HepG2 (cell line): Measurements from ENCODE around the gene KCNG4. TPM values are rescaled to one million over a fixed set of nuclear protein-coding genes. Genes with fewer than 3 reads are reported as not detected.

Experiments used
- ATAC-seq: fragments of 200-7000 bp; cut with Tn5 transposase; 3 replicates; pipeline ENCODE4 v1.9.1; 2020; ENCODE audit warnings: mild to moderate bottlenecking, moderate library complexity
- BruUV-seq: library from RNA; stranded (reverse); fragments of 400-500 nt; replicated peaks from 2 replicates; lab custom pipeline; 2021; lab: Mats Ljungman, UMichigan
- CTCF ChIA-PET: fragments of 300-600 bp; formaldehyde crosslinking; extraction: SDS; loops from one replicate; lab custom pipeline; 2021; ENCODE audit warnings: low total read pairs, inconsistent platforms, low intra/inter-chr PET ratio; lab: Yijun Ruan, JAX
- POLR2A ChIA-PET: fragments of 350-600 bp; sonication (Branson Sonifier 250); formaldehyde crosslinking; loops from one replicate; lab custom pipeline; 2020; ENCODE audit warnings: antibody characterized with exemption, inconsistent platforms; lab: Yijun Ruan, JAX
- DNase-seq: peaks from one replicate; pipeline ENCODE4 v3.0.0-alpha.2; 2015; ENCODE audit warnings: low spot score
- FAIRE-seq: peaks from 3 replicates; lab custom pipeline; 2011; peaks lifted over from hg19 to GRCh38; lab: Jason Lieb, UNC
- H2AFZ ChIP-seq: one replicate; pipeline ENCODE4 v1.6.1; 2011; ENCODE audit warnings: low read length, inconsistent platforms
- H3K27ac ChIP-seq: fragments of 300-600 bp; 3 replicates; pipeline ENCODE4 v1.8.0; 2011; ENCODE audit warnings: mixed run types, mild to moderate bottlenecking, mixed read lengths, low read length, inconsistent platforms; ENCODE audit not compliant: insufficient read depth; ENCODE audit errors: extremely low read length
- H3K27me3 ChIP-seq, 2 experiments: fragments of 200-600 bp in 1 of 2; 2 replicates in 1 of 2; 3 replicates in 1 of 2; pipeline versions ENCODE4 v1.6.0 to v1.8.0; 2011; ENCODE audit warnings: low read length in 2 of 2, mild to moderate bottlenecking in 2 of 2, moderate library complexity in 2 of 2, inconsistent platforms in 1 of 2; ENCODE audit not compliant: insufficient read depth in 2 of 2, control insufficient read depth in 1 of 2
- H3K36me3 ChIP-seq, 2 experiments: fragments of 200-600 bp in 1 of 2; replicated peaks in 1 of 2; 2 replicates in 1 of 2; 3 replicates in 1 of 2; pipeline versions ENCODE4 v1.5.1 to v1.8.0; 2011; ENCODE audit warnings: low read length in 2 of 2, inconsistent platforms in 1 of 2; ENCODE audit not compliant: insufficient read depth in 2 of 2, control insufficient read depth in 1 of 2
- H3K4me1 ChIP-seq: 2 replicates; pipeline ENCODE4 v1.5.1; 2012; ENCODE audit warnings: low read length, inconsistent platforms; ENCODE audit not compliant: insufficient read depth
- H3K4me2 ChIP-seq: 2 replicates; pipeline ENCODE4 v1.6.0; 2011; ENCODE audit warnings: low read depth, low read length, inconsistent platforms
- H3K4me3 ChIP-seq, 3 experiments: fragments of 200-600 bp in 1 of 3; sonication (generic), shearing (Covaris generic) in 1 of 3; replicated peaks in 1 of 3; 2 replicates each; pipeline ENCODE4 v1.5.1; 2011 to 2016; ENCODE audit warnings: low read length in 3 of 3, inconsistent platforms in 2 of 3, low read depth in 2 of 3, mild to moderate bottlenecking in 2 of 3, control low read depth in 1 of 3, mixed read lengths in 1 of 3; ENCODE audit not compliant: insufficient read depth in 1 of 3
- H3K79me2 ChIP-seq: one replicate; pipeline ENCODE4 v1.6.1; 2011; ENCODE audit warnings: low read length, inconsistent platforms; ENCODE audit not compliant: insufficient read depth
- H3K9ac ChIP-seq: 2 replicates; pipeline ENCODE4 v1.6.0; 2011; ENCODE audit warnings: mild to moderate bottlenecking, low read depth, low read length, inconsistent platforms; ENCODE audit not compliant: insufficient read depth
- H3K9me3 ChIP-seq: 2 replicates; pipeline ENCODE4 v1.5.1; 2012; ENCODE audit warnings: mild to moderate bottlenecking, low read length
- H4K20me1 ChIP-seq: 2 replicates; pipeline ENCODE4 v1.6.0; 2011; ENCODE audit warnings: inconsistent platforms, mild to moderate bottlenecking, low read length, moderate library complexity; ENCODE audit not compliant: insufficient read depth
- BRD4 ChIP-seq: sonication (generic); formaldehyde crosslinking; IDR thresholded peaks from 2 replicates; pipeline ENCODE4 v1.4.0; 2020; ENCODE audit warnings: missing genetic modification reagents
- GPN1 ChIP-seq: sonication (generic); formaldehyde crosslinking; IDR thresholded peaks from 2 replicates; pipeline ENCODE4 v1.5.1; 2020; ENCODE audit warnings: missing genetic modification reagents, borderline replicate concordance
- ISX ChIP-seq: sonication (generic); formaldehyde crosslinking; conservative IDR thresholded peaks from 2 replicates; pipeline ENCODE4 v1.5.0; 2020; ENCODE audit warnings: missing genetic modification reagents
- KLF9 ChIP-seq: IDR thresholded peaks from 2 replicates; pipeline ENCODE4 v1.6.1; 2016; ENCODE audit warnings: low read depth
- MTF1 ChIP-seq: sonication (generic); formaldehyde crosslinking; IDR thresholded peaks from 2 replicates; pipeline ENCODE4 v1.5.0; 2020; ENCODE audit warnings: missing genetic modification reagents
- NONO ChIP-seq, 2 experiments: fragments of 450-650 bp in 1 of 2; sonication (generic) in 1 of 2; formaldehyde crosslinking in 1 of 2; IDR thresholded peaks in 1 of 2; conservative IDR thresholded peaks in 1 of 2; 2 replicates each; pipeline versions ENCODE4 v1.6.1 to v1.8.0; 2017 to 2022; ENCODE audit warnings: mild to moderate bottlenecking in 1 of 2, missing genetic modification reagents in 1 of 2, moderate library complexity in 1 of 2
- NR2C2 ChIP-seq: sonication (generic); formaldehyde crosslinking; IDR thresholded peaks from 2 replicates; pipeline ENCODE4 v1.4.0; 2020; ENCODE audit warnings: missing genetic modification reagents, mild to moderate bottlenecking, moderate library complexity, borderline replicate concordance
- PRMT3 ChIP-seq: sonication (generic); formaldehyde crosslinking; IDR thresholded peaks from 2 replicates; pipeline ENCODE4 v1.8.1; 2022; ENCODE audit warnings: low read depth, mild to moderate bottlenecking, moderate library complexity, missing genetic modification reagents, borderline replicate concordance
- SOX13 ChIP-seq, 3 experiments: fragments of 450-650 bp in 1 of 3; sonication (generic) in 1 of 3; formaldehyde crosslinking in 1 of 3; IDR thresholded peaks in 2 of 3; conservative IDR thresholded peaks in 1 of 3; 2 replicates each; pipeline versions ENCODE4 v1.5.0 to v1.6.1; 2016 to 2020; ENCODE audit warnings: antibody characterized with exemption in 1 of 3, mild to moderate bottlenecking in 1 of 3, missing compliant biosample characterization in 1 of 3, missing genetic modification reagents in 1 of 3, moderate library complexity in 1 of 3
- THYN1 ChIP-seq: sonication (generic); formaldehyde crosslinking; IDR thresholded peaks from 2 replicates; pipeline ENCODE4 v1.8.1; 2023; ENCODE audit warnings: low read depth, mild to moderate bottlenecking, moderate library complexity, missing genetic modification reagents, borderline replicate concordance
- YEATS4 ChIP-seq: sonication (generic); formaldehyde crosslinking; IDR thresholded peaks from 2 replicates; pipeline ENCODE4 v1.4.0; 2020; ENCODE audit warnings: missing genetic modification reagents, borderline replicate concordance
- ZNF790 ChIP-seq: sonication (generic); formaldehyde crosslinking; IDR thresholded peaks from 2 replicates; pipeline ENCODE4 v1.8.0; 2022; ENCODE audit warnings: missing genetic modification reagents, mild to moderate bottlenecking, borderline replicate concordance
- ZNF839 ChIP-seq: sonication (generic); formaldehyde crosslinking; IDR thresholded peaks from 2 replicates; pipeline ENCODE4 v1.4.0; 2020; ENCODE audit warnings: missing genetic modification reagents, mild to moderate bottlenecking, borderline replicate concordance
- WGBS: methylation state at CpG from one replicate; pipeline ENCODE4 v1.1.6; 2017; ENCODE audit warnings: low lambda C conversion rate; 5-methylcytosine and 5-hydroxymethylcytosine counted together
- in situ Hi-C: cut with HindIII; loops from 2 replicates; pipeline ENCODE4 v1.10.0; 2017; ENCODE audit warnings: low pct_unique_long_range_greater_than_20kb; ENCODE audit not compliant: extremely low pct_ligation_motif_present
- intact Hi-C: fragments of 100-400 bp; cut with micrococcal nuclease; formaldehyde crosslinking; loops from one replicate; pipeline ENCODE4 v1.10.0; 2022; ENCODE audit not compliant: unreplicated experiment
- polyA plus RNA-seq, 8 experiments: library from polyadenylated mRNA; depleted of rRNA in 3 of 8; stranded (reverse) in 7 of 8; unstranded in 1 of 8; fragments of >200 nt; fragmentation: Illumina TruSeq in 4 of 8; extraction: Trizol in 4 of 8; gene quantifications; 2 replicates each; pipeline versions ENCODE4 v1.2.1 to v1.2.3, GENCODE V29; 2011 to 2016; ENCODE audit warnings: low read depth in 4 of 8, missing spikeins in 1 of 8, mixed read lengths in 1 of 8; ENCODE audit not compliant: insufficient read depth in 1 of 8
- total RNA-seq, 5 experiments: library from RNA; depleted of rRNA; stranded (reverse); fragments of >200 nt; fragmentation: Illumina TruSeq; extraction: Trizol; gene quantifications; 2 replicates each; pipeline ENCODE4 v1.2.3, GENCODE V29; 2016; ENCODE audit warnings: low read depth in 1 of 5
- TF ChIP-seq, protein P1 (sequence below): sonication (generic); formaldehyde crosslinking; IDR thresholded peaks from 2 replicates; pipeline ENCODE4 v1.4.0; 2020; ENCODE audit warnings: mild to moderate bottlenecking, missing genetic modification reagents
- TF ChIP-seq, protein P2 (sequence below): sonication (generic); formaldehyde crosslinking; IDR thresholded peaks from 2 replicates; pipeline ENCODE4 v1.5.0; 2020; ENCODE audit warnings: mild to moderate bottlenecking, missing genetic modification reagents
- TF ChIP-seq, protein P3 (sequence below): sonication (generic); formaldehyde crosslinking; IDR thresholded peaks from 2 replicates; pipeline ENCODE4 v1.5.0; 2020; ENCODE audit warnings: mild to moderate bottlenecking, low read depth, missing genetic modification reagents, borderline replicate concordance
- TF ChIP-seq, protein P4 (sequence below): sonication (generic); formaldehyde crosslinking; IDR thresholded peaks from 2 replicates; pipeline ENCODE4 v1.8.0; 2022; ENCODE audit warnings: mild to moderate bottlenecking, missing genetic modification reagents, moderate library complexity

KCNG4 gene
- total and polyA plus RNA-seq, 2 of the 13 experiments (the other 11 are each of a cell fraction or from before 2014, with no cell fraction given): not detected

DNA sequence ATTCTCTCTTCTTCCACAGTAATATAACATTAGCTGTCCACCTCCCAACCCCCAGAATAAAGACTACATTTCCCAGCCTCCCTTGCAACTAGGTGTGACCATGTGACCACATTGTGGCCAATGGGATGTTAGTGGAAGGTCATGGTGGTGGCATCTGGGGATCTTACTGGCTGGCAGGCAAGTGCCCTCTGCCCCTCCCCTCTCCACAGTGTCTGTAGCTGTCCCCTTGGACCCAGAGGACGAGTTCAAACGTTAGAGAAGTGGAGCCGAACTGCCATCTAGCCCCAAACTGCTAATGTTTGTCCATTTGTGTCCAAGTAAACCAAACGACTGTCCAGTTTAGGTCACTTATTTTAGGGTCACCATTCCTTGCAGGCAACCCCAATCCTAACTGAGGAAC lies 26.6 kb upstream of the KCNG4 start (continued):
- TF ChIP-seq, protein P1, sequence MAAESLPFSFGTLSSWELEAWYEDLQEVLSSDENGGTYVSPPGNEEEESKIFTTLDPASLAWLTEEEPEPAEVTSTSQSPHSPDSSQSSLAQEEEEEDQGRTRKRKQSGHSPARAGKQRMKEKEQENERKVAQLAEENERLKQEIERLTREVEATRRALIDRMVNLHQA (CRISPR knock-in tag): no peak
- TF ChIP-seq SOX13 (IDR thresholded peaks at IDR 0.05) (no peak), SOX13 (CRISPR knock-in tag; conservative IDR thresholded peaks at IDR 0.05 in 1 of 2, IDR thresholded peaks at IDR 0.05 in 1 of 2) (no peak), GPN1 (CRISPR knock-in tag) (no peak)
- TF ChIP-seq, protein P2, sequence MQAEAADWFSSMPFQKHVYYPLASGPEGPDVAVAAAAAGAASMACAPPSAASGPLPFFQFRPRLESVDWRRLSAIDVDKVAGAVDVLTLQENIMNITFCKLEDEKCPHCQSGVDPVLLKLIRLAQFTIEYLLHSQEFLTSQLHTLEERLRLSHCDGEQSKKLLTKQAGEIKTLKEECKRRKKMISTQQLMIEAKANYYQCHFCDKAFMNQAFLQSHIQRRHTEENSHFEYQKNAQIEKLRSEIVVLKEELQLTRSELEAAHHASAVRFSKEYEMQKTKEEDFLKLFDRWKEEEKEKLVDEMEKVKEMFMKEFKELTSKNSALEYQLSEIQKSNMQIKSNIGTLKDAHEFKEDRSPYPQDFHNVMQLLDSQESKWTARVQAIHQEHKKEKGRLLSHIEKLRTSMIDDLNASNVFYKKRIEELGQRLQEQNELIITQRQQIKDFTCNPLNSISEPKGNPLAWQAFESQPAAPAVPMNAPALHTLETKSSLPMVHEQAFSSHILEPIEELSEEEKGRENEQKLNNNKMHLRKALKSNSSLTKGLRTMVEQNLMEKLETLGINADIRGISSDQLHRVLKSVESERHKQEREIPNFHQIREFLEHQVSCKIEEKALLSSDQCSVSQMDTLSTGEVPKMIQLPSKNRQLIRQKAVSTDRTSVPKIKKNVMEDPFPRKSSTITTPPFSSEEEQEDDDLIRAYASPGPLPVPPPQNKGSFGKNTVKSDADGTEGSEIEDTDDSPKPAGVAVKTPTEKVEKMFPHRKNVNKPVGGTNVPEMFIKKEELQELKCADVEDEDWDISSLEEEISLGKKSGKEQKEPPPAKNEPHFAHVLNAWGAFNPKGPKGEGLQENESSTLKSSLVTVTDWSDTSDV: no peak
- TF ChIP-seq, all 625 proteins: peak for 83

DNA sequence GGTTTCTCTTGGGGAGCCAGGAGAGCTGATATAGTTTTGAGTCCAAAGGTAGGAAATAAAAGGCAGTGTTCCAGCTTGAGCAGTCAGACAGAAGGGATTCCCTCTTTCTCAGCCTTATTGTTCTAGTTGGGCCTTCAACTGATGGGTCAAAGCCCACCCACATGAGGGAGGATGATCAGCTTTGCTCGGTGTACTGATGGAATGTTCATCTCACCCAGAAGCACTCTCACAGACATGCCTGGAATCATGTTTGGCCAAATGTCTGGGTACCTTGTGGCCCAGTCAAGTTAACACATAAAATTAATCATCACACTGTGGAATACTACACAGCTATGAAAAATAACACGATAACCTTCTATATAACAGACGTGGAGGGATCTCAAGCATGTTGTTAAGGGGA lies 23.1 kb upstream of the KCNG4 start:
- ATAC-seq (no peak), DNase-seq (no peak), FAIRE-seq (no peak)
- no peaks in the 10 kb centered on the region for H4K20me1 ChIP-seq
- in situ Hi-C loops: no loop called here
- H3K4me1 ChIP-seq: peaks cover 10% of the 10 kb centered on the region
- H2AFZ ChIP-seq: no peak overlapping the region
- no peak overlapping the region for H3K27ac ChIP-seq
- WGBS: 69% methylated on average over 3 of the region's 3 CpGs
- CTCF ChIA-PET: no interaction called here
- intact Hi-C loops: no loop called here
- H3K27me3 ChIP-seq: peaks cover 0 to 12% of the 10 kb centered on the region in 2 experiments; a peak in 3 of 5 replicates
- BruUV-seq: no TSS peak
- H3K4me2 ChIP-seq: no peak overlapping the region
- H3K36me3 ChIP-seq: no peaks in the 10 kb centered on the region
- POLR2A ChIA-PET: no interaction called here
- no peaks in the 10 kb centered on the region for H3K9me3 ChIP-seq
- H3K9ac ChIP-seq: no peak overlapping the region
- H3K4me3 ChIP-seq: no peak overlapping the region
- no peaks in the 10 kb centered on the region for H3K79me2 ChIP-seq
- no peak for TF ChIP-seq NR2C2 (CRISPR knock-in tag)
- TF ChIP-seq, protein P3, sequence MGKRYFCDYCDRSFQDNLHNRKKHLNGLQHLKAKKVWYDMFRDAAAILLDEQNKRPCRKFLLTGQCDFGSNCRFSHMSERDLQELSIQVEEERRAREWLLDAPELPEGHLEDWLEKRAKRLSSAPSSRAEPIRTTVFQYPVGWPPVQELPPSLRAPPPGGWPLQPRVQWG (CRISPR knock-in tag): no peak
- TF ChIP-seq, protein P4, sequence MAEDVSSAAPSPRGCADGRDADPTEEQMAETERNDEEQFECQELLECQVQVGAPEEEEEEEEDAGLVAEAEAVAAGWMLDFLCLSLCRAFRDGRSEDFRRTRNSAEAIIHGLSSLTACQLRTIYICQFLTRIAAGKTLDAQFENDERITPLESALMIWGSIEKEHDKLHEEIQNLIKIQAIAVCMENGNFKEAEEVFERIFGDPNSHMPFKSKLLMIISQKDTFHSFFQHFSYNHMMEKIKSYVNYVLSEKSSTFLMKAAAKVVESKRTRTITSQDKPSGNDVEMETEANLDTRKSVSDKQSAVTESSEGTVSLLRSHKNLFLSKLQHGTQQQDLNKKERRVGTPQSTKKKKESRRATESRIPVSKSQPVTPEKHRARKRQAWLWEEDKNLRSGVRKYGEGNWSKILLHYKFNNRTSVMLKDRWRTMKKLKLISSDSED (CRISPR knock-in tag): no peak
- no peak for TF ChIP-seq THYN1
- TF ChIP-seq PRMT3 (CRISPR knock-in tag): no peak
- no peak for TF ChIP-seq NONO (IDR thresholded peaks at IDR 0.05)
- no peak for TF ChIP-seq NONO (CRISPR knock-in tag; conservative IDR thresholded peaks at IDR 0.05)
- TF ChIP-seq BRD4: no peak
- no peak for TF ChIP-seq ZNF790
- no peak for TF ChIP-seq ISX (CRISPR knock-in tag)
- no peak for TF ChIP-seq MTF1 (CRISPR knock-in tag)
- no peak for TF ChIP-seq KLF9 (CRISPR knock-in tag)
- TF ChIP-seq ZNF839 (CRISPR knock-in tag): no peak
- TF ChIP-seq YEATS4 (CRISPR knock-in tag): no peak
